GM21619 (cell line): ENCODE data around the gene RFPL2.
"Not testable (repeated sequence)": the region's sequence is repeated elsewhere in the genome, so short reads cannot be mapped to it uniquely, and the experiment has no call there.

Experiments
- ATAC-seq: cut with Tn5 transposase; IDR thresholded peaks from one replicate; pipeline ENCODE4 v1.9.1; 2021; ENCODE audit not compliant: unreplicated experiment

RFPL2 gene

DNA sequence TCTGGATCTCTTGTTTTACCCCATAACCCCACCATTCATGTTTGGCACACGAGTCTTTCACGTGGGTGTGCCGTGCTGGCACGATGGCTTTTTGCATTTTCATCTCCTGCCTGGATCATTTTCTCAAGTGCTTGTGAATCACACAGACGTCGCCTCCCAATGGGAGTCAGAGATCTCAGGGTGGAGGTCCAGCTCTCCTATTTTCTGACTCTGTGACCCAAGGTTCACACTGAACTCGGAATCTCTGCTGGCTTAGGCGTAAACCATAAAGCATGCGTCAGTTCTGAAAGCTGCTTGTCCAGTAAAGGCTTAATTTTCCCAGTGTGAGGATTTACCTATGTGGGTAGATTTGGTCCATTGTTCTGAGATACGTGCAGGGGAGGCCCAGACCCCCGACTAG, 29.8 kb downstream of the RFPL2 start:
- no peak for ATAC-seq

DNA sequence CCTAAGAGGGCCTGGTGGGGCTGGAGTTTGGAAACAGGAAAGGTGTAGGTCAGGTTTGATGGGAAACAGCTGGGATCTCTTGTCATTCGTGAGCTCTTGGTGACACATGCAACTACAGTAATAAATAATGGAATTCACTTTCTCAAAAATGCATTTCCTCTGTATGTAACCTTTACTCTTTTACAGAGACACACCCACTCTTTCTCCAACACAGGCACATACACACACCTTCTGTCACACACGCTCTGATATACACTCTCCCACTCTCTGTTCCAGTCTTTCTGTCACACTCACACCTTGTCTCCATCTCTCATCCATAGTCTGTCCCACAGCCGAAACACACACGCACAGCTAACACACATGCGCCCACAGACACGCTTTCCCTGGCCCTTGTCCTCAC, 39.2 kb downstream of the RFPL2 start:
- ATAC-seq: no peak

DNA sequence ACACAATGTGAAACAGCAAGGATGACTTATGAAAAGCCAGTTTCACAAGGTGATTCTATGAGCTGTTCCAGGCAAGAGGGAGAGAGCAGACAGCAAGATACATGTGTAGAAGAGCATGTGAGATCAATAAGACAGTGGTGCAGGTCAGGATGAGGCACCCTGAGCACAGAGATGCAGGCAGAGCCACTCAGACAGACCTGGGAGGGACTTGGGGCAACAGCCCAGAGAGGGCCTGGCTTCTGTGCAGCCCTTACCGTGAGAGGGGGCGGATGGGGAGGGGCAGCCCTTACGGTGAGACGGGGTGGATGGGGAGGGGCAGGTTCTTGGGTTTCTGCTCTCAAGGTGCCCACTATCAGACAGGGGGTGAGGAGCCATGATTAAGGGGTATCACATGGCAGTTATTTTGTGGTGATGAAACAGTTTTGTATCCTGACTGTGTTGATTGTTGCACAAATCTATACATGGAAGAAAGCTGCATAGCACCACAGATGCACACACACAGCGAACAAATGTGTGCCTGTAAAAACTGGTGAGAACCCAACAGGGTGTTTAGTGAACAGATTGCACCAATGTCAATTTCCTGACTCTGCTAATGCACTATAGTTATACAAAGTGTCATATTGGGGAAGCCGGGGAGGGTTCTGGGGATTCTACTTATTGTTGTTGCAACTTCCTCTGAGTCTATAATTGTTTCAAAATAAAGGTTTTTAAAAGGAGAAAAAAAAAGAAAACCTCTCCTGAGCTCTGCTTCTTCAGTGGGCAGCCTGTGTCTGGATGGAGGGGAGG, 40.6 kb downstream of the RFPL2 start:
- ATAC-seq: no peak

- not testable (repeated sequence) for ATAC-seq
Measured at GRCh38 chr22:32160411-32160810, 44.5 kb downstream of the RFPL2 start.

DNA sequence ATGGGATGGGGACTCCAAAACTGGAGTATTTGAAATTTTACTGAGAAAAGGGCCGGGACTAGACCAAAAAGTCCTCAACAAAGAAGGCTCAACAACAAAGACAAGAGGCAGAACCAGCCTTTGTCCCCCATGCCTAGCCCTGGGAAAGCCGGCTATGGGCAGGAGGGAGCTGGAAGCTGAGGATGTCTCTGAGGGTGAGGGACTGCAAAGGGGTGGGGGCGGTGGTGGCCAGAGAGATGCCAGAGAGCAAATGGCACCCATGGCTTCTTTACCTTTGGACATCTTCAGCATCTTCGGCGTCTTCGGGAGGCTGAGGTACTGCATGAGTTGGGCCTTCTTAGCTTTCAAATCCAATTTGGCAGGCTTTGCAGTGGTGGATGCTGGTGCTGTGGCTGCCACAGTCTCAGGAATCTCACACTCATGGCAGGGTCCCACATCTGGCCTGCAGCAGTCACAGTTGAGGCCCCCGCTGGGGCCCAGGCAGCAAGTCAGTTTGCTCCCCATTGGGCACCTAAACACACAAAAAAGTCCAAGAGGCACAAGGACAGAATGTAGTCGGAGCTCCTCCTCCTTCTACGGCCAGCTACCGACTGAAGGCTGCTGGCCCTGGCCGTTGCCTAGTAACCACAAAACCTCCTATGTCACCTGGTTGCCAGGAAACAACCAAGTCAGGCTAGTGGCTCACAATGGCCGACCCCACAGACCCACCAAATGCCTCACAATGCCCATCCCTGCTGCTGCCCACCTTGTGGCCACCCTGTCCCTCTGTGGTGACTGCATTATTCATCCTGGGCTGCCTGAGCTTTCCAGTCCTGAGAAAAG, 46.0 kb downstream of the RFPL2 start, which contains the start of gene C22orf42:
C22orf42 (minus strand) TSS at position 592 of the 822 bp plus-strand sequence; CDS start at position 504, 88 bp downstream.
- ATAC-seq: no peak

DNA sequence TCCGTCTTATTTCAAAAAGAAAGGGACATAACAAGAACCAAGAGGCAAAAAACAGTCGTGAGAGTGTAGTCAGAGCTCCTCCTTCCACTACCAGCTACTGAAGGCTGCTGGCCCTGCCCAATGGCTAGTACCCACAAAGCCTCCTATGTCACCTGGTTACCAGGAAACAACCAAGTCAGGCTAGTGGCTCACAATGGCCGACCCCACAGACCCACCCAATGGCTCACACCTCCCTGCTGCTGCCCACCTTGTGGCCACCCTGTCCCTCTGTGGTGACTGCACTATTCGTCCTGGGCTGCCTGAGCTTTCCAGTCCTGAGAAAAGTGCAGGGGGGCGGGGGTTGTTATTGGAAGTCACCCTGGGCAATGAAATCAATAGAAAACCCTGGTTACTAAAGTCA, 47.2 kb downstream of the RFPL2 start:
- ATAC-seq: not testable (repeated sequence)

DNA sequence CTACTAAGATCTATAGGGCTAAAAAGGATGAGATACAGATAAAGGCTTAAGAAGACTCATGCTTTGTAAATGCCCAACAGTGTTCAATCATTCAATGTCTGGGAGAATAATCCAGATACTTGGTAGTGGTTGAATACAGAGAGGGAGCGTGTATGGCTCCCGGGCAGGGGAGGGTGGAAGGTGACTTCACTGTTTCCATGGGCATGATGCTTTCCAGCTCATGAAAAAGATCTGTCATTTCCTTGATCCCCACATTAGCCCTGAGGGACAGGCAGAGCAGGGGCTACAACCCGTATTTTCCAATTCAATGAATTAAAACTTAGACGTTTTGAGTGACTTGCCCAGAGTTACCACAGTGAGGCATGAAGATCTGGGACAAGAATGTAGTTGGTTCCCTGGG, 50.1 kb downstream of the RFPL2 start:
- ATAC-seq: not testable (repeated sequence)

DNA sequence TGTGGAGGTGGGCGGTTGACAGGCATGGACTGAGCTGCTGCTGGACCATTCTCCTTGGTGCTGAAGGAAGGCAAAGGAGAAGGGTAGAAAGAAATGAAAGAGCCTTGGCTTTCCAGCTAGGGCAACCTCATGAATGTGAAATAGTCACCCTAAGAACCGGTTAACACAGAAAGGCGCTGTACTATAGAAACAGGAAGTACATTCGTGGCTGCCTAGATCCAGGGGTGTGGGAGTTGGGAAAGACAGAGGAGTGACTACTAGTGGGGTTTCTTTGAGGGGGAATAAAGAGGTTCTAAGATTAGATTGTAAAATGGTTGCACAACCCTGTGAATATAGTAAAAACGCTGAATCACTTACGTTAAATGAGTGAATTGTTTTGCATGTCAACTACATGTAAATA, 53.2 kb downstream of the RFPL2 start:
- ATAC-seq: not testable (repeated sequence)

- not testable (repeated sequence) for ATAC-seq
Measured at GRCh38 chr22:32150647-32151046, 54.2 kb downstream of the RFPL2 start.

- not testable (repeated sequence) for ATAC-seq
Measured at GRCh38 chr22:32148372-32148771, 56.5 kb downstream of the RFPL2 start.

DNA sequence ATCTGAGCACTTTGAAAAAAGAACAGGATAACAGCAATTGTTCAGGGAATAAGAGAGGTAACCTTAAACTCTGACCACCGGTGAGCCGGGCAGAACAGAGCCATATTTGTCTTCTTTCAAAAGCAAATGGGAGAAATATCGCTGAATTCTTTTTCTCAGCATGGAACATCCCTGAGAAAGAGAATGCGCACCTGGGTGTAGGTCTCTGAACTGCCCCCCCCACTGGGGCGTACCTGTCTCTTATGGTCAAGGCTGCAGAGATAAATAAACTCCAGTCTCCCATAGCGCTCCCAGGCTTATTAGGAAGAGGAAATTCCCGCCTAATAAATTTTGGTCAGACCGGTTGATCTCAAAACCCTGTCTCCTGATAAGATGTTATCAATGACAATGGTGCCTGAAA, 57.7 kb downstream of the RFPL2 start:
- ATAC-seq: not testable (repeated sequence)

GRCh38 chr22:32144496-32145274, 60.2 kb downstream of the RFPL2 start:
- no peak for ATAC-seq

DNA sequence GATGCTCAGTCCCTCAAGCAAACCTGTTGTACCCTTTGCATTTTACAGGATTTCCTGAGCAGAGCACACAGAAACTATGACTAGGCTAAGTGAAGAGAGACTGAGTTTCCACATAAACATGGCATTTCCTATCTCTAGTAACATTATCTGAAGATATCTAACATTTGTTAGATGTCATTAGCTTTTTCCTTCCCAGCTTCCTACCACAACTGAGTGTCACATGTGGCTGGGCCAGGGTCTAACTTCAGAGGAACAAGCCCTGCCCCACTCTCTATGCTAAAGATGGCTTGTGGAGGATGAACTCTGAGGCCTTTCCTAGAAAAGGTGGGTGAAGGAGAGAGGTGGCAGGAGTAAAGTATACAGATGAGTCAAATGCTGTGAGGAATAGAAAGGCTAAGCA, 62.3 kb downstream of the RFPL2 start:
- ATAC-seq: no peak

- not testable (repeated sequence) for ATAC-seq
Measured at GRCh38 chr22:32140688-32141087, 64.2 kb downstream of the RFPL2 start.
